ENCODE results near the gene TAPBP.
A peak's percentile ranks its signal among the peaks of the same experiment; 100 is the strongest.
"Not testable (repeated sequence)": the region's sequence is repeated elsewhere in the genome, so short reads cannot be mapped to it uniquely, and the experiment has no call there.

Gene TAPBP

DNA sequence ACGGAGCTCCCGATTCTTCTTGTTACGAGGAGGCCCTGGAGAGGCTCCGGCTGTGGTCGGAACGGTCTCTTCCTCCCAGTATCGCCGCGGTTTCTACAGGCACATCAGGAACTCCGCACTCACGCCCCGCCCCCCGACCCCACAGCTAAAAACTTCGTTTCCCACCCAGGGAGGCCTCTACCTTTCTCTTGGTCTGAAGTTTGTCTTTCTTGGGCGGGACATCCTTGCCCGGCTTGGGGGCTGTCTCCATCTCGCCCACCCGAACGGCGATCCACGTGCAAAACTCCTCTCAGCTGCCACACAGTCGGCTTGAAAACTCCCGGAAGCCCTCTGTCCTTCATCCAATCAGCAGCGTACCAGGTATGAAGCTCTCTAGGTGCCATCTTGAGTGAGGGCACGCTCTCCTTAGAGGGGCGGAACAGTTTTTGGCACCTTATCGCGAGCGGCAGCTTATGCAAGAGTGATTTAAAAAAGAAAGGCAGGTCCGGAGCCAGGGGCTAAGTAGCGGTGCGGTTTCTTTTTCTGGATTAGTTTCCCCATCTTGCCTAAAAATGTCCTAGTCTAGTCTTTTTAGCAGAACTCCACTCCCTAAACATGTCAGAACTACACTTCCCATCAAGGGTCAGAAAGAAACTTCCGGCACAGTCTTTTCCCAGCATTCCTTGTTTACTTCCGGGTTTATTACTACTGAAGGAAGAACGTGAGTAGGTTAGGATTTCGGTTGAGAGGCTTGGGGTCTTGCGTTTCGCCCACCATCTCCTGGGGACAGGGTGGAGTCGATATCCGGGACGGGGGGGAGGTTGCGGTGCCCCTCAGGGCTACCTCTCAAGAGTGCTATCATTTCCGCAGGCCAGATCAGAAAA lies 24.7 kb downstream of the TAPBP start, which contains the start of the genes PFDN6 and WDR46:
TSS of gene PFDN6 (plus strand) at position 681 of the 863 bp plus-strand sequence. CDS start 256 bp downstream, outside the sequence.
TSS of gene WDR46 (minus strand) at position 319 of the 863 bp plus-strand sequence. CDS start at position 250, 69 bp downstream.
- peaks cover 20% of the 10 kb centered on the region for H3K36me3 ChIP-seq (ENCODE audit: low read length)
- peak within 1 kb of the TSS; percentile 94 for H3K4me2 ChIP-seq (ENCODE audit: low read depth, low read length, poor library complexity, severe bottlenecking)
- H3K27ac ChIP-seq (ENCODE audit: low read depth, low read length), result peak within 1 kb of the TSS; percentile 65
- H3K4me3 ChIP-seq (ENCODE audit: insufficient read depth, low read length, poor library complexity, severe bottlenecking), result peak within 1 kb of the TSS; percentile 84
- peaks cover 46% of the 10 kb centered on the region for H3K79me2 ChIP-seq (ENCODE audit: insufficient read depth, low read length)
- H2AFZ ChIP-seq (ENCODE audit: low read depth, low read length, severe bottlenecking), result peak within 1 kb of the TSS; percentile 90
- H3F3A ChIP-seq (ENCODE audit: insufficient read depth), result peaks cover 14% of the 10 kb centered on the region
- H3K9ac ChIP-seq (ENCODE audit: low read length), result peak within 1 kb of the TSS; percentile 80
- no peaks in the 10 kb centered on the region for H3K27me3 ChIP-seq (ENCODE audit: low read length)
- no peaks in the 10 kb centered on the region for H3K9me2 ChIP-seq (replicated peaks; ENCODE audit: insufficient read depth, low read length)
- H3K9me3 ChIP-seq (ENCODE audit: insufficient read depth, low read length), result no peaks in the 10 kb centered on the region
- no peaks in the 10 kb centered on the region for H4K20me1 ChIP-seq (ENCODE audit: low read depth, low read length)
- TF ChIP-seq EZH2phosphoT487 (conservative IDR thresholded peaks at IDR 0.05; ENCODE audit: low read length), result no peak
- TF ChIP-seq, protein P1, sequence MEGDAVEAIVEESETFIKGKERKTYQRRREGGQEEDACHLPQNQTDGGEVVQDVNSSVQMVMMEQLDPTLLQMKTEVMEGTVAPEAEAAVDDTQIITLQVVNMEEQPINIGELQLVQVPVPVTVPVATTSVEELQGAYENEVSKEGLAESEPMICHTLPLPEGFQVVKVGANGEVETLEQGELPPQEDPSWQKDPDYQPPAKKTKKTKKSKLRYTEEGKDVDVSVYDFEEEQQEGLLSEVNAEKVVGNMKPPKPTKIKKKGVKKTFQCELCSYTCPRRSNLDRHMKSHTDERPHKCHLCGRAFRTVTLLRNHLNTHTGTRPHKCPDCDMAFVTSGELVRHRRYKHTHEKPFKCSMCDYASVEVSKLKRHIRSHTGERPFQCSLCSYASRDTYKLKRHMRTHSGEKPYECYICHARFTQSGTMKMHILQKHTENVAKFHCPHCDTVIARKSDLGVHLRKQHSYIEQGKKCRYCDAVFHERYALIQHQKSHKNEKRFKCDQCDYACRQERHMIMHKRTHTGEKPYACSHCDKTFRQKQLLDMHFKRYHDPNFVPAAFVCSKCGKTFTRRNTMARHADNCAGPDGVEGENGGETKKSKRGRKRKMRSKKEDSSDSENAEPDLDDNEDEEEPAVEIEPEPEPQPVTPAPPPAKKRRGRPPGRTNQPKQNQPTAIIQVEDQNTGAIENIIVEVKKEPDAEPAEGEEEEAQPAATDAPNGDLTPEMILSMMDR (IDR thresholded peaks at IDR 0.05; ENCODE audit: insufficient read depth, low read length, poor library complexity, severe bottlenecking), result no peak

DNA sequence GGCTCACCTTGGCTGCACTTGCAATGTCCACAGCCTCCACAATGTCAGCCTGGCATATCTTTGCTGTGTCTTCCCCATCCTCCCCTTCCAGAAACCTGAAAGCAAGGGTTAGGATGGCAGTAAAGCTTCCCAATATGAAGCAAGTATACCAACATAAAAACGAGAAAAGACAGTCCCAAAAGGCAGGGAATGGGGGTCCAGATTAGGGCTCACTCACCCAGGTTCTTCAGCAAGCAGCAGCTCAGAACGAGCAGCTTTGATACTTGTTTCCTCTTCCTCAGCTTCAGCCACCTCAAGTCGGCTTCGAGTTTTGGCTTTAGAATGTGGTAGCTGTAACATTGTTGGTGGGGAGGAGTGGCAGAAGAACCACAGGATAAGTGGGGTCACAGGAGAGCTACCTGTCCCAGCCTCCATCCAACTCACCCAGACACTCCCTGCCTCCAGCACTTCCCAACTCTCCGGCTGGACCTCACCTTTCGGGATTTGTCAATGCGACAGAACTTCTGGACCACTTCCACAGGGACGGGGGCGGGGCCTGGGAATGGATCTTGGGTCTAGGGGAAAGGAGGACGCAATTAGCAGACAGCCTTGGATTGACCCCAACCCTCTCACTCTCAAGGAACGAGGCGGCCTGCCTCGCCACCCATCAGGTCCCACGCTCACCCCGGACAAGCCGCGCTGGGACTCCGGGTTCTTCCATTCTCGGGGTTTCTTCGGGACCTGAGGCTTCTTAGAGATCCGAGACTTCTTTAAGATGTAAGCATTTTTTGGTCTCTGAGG lies 25.5 kb downstream of the TAPBP start:
- peaks cover 21% of the 10 kb centered on the region for H3K36me3 ChIP-seq (ENCODE audit: low read length)
- peaks cover 46% of the 10 kb centered on the region for H3K79me2 ChIP-seq (ENCODE audit: insufficient read depth, low read length)
- H3K27ac ChIP-seq (ENCODE audit: low read depth, low read length), result peak overlapping the region; percentile 65
- H3K9ac ChIP-seq (ENCODE audit: low read length), result peak overlapping the region; percentile 80
- H3K9me3 ChIP-seq (ENCODE audit: insufficient read depth, low read length), result no peaks in the 10 kb centered on the region
- TF ChIP-seq, protein P1 (IDR thresholded peaks at IDR 0.05; ENCODE audit: insufficient read depth, low read length, poor library complexity, severe bottlenecking), result no peak
- no peak for TF ChIP-seq EZH2phosphoT487 (conservative IDR thresholded peaks at IDR 0.05; ENCODE audit: low read length)
- no peaks in the 10 kb centered on the region for H3K9me2 ChIP-seq (replicated peaks; ENCODE audit: insufficient read depth, low read length)
- peak overlapping the region; percentile 90 for H2AFZ ChIP-seq (ENCODE audit: low read depth, low read length, severe bottlenecking)
- H3K4me2 ChIP-seq (ENCODE audit: low read depth, low read length, poor library complexity, severe bottlenecking), result peak overlapping the region; percentile 94
- H3F3A ChIP-seq (ENCODE audit: insufficient read depth), result peaks cover 14% of the 10 kb centered on the region
- H4K20me1 ChIP-seq (ENCODE audit: low read depth, low read length), result no peaks in the 10 kb centered on the region
- H3K4me3 ChIP-seq (ENCODE audit: insufficient read depth, low read length, poor library complexity, severe bottlenecking), result peak overlapping the region; percentile 84
- no peaks in the 10 kb centered on the region for H3K27me3 ChIP-seq (ENCODE audit: low read length)

DNA sequence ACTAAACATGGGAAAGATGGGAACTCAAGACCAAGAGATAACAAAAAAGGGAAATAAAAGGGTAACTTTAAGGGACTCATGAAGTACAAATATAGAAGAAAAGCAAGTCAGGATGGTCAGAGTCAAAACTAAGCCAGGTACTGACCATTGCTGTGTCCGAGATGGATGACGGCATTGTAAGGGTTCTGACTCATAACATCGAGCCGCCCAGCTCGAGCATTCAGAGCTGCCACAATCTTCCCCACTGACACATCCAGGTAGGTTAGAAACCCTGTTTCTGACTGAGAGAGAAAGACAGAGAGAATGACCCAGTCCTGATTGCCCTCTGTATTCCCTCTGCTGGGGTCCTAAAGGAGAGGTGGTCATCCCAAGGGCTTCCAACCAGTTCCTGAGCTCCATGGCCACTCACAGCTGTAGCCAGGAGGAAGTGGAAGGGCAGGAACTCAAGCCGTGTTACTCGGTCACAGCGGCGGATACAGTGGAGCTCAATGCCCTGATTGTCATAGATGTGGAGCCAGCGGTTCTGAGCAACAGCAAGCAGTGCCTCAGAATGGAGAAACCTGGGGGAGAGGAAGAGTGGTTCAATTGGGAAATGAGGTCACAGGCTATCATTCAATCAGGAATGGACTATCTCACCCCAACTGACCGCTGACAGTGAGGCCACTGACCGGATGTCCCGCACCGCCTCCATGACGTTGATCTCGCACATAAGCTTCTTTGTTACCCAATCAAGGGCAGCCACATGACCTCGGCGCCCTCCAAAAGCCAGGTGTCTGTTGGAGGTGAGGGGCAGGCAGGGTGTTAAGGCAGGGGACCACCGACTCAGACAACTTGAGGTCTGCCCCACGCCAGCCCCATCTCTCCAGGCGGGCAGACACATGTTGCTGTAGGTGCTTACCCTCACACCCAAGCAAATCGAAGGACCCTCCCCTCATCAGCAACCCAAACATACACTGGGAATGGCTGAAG lies 26.6 kb downstream of the TAPBP start:
- Histone ChIP-seq H3K4me3 (ENCODE audit: insufficient read depth, low read length, poor library complexity, severe bottlenecking) (no peak overlapping the region), H2AFZ (ENCODE audit: low read depth, low read length, severe bottlenecking) (no peak overlapping the region), H3K36me3 (ENCODE audit: low read length) (peaks cover 21% of the 10 kb centered on the region), H3K27me3 (ENCODE audit: low read length) (no peaks in the 10 kb centered on the region), H3K9me3 (ENCODE audit: insufficient read depth, low read length) (no peaks in the 10 kb centered on the region), H4K20me1 (ENCODE audit: low read depth, low read length) (no peaks in the 10 kb centered on the region), H3F3A (ENCODE audit: insufficient read depth) (peaks cover 14% of the 10 kb centered on the region), H3K9ac (ENCODE audit: low read length) (peak overlapping the region; percentile 80), H3K9me2 (replicated peaks; ENCODE audit: insufficient read depth, low read length) (no peaks in the 10 kb centered on the region), H3K4me2 (ENCODE audit: low read depth, low read length, poor library complexity, severe bottlenecking) (peak overlapping the region; percentile 94), H3K27ac (ENCODE audit: low read depth, low read length) (no peak overlapping the region), H3K79me2 (ENCODE audit: insufficient read depth, low read length) (peaks cover 46% of the 10 kb centered on the region)
- no peak for TF ChIP-seq EZH2phosphoT487 (conservative IDR thresholded peaks at IDR 0.05; ENCODE audit: low read length)
- TF ChIP-seq, protein P1 (IDR thresholded peaks at IDR 0.05; ENCODE audit: insufficient read depth, low read length, poor library complexity, severe bottlenecking), result no peak

DNA sequence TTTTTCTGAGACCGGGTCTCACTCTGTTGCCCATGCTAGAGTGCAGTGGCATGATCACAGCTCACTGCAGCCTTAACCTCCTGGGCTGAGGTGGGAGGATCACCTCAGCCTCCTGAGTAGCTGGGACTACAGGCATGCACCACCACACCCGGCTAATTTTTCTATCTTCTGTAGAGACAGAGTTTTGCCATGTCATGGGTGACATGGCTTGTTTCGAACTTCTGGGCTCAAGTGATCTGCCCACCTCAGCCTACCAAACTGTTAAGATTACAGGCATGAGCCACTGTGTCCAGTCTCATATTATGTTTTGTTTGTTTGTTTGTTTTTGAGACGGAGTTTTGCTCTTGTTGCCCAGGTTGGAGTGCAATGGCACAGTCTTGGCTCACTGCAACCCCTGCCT lies 28.7 kb downstream of the TAPBP start:
- H3K9me3 ChIP-seq (ENCODE audit: insufficient read depth, low read length); H3K9ac ChIP-seq (ENCODE audit: low read length); H3K27me3 ChIP-seq (ENCODE audit: low read length); H3K27ac ChIP-seq (ENCODE audit: low read depth, low read length); H3K4me3 ChIP-seq (ENCODE audit: insufficient read depth, low read length, poor library complexity, severe bottlenecking); H2AFZ ChIP-seq (ENCODE audit: low read depth, low read length, severe bottlenecking); H3K9me2 ChIP-seq (replicated peaks; ENCODE audit: insufficient read depth, low read length); H4K20me1 ChIP-seq (ENCODE audit: low read depth, low read length); H3K4me2 ChIP-seq (ENCODE audit: low read depth, low read length, poor library complexity, severe bottlenecking): not testable (repeated sequence)
- Histone ChIP-seq H3F3A (ENCODE audit: insufficient read depth) (peaks cover 18% of the 10 kb centered on the region; the same call in 1 of the 2 replicates), H3K79me2 (ENCODE audit: insufficient read depth, low read length) (peaks cover 32% of the 10 kb centered on the region), H3K36me3 (ENCODE audit: low read length) (peaks cover 21% of the 10 kb centered on the region)

Measured in SU-DHL-6 (cell line).